Measurements from ENCODE around the gene PALLD.
"Not testable (repeated sequence)": the region's sequence is repeated elsewhere in the genome, so short reads cannot be mapped to it uniquely, and the experiment has no call there.

PALLD gene

GRCh38 chr4:168682898-168683500, 186.1 kb downstream of the PALLD start:
- DNase-seq = no peak

- no peak for DNase-seq
Observed at GRCh38 chr4:168683595-168683994, 186.7 kb downstream of the PALLD start.

- DNase-seq = no peak
Observed at GRCh38 chr4:168685136-168685809, 188.4 kb downstream of the PALLD start.

GRCh38 chr4:168688584-168688983, 191.7 kb downstream of the PALLD start:
- DNase-seq = no peak

GRCh38 chr4:168689791-168690190, 192.9 kb downstream of the PALLD start:
- no peak for DNase-seq

GRCh38 chr4:168690199-168690598, 193.3 kb downstream of the PALLD start:
- no peak for DNase-seq

GRCh38 chr4:168691631-168692369, 194.9 kb downstream of the PALLD start:
- DNase-seq = no peak

GRCh38 chr4:168693750-168694490, 197.1 kb downstream of the PALLD start:
- DNase-seq = no peak

- no peak for DNase-seq
Observed at GRCh38 chr4:168694667-168695066, 197.8 kb downstream of the PALLD start.

GRCh38 chr4:168695288-168695687, 198.4 kb downstream of the PALLD start:
- no peak for DNase-seq

- DNase-seq = no peak
Observed at GRCh38 chr4:168696280-168696679, 199.4 kb downstream of the PALLD start.

- no peak for DNase-seq
Observed at GRCh38 chr4:168696826-168697225, 200.0 kb downstream of the PALLD start.

- DNase-seq = no peak
Observed at GRCh38 chr4:168699224-168699878, 202.5 kb downstream of the PALLD start.

- no peak for DNase-seq
Observed at GRCh38 chr4:168701061-168701460, 204.2 kb downstream of the PALLD start.

GRCh38 chr4:168702581-168703087, 205.8 kb downstream of the PALLD start:
- not testable (repeated sequence) for DNase-seq

GRCh38 chr4:168705121-168705520, 208.3 kb downstream of the PALLD start:
- DNase-seq = no peak

GRCh38 chr4:168707205-168707604, 210.4 kb downstream of the PALLD start:
- no peak for DNase-seq

- DNase-seq = no peak
Observed at GRCh38 chr4:168708108-168708507, 211.3 kb downstream of the PALLD start.

- DNase-seq = no peak
Observed at GRCh38 chr4:168710353-168710946, 213.6 kb downstream of the PALLD start.

GRCh38 chr4:168711197-168712140, 214.6 kb downstream of the PALLD start:
- no peak for DNase-seq

Measured in activated gamma-delta T cell (primary cell).